ENCODE data around the gene ADAM33. TPM values are rescaled to one million over a fixed set of nuclear protein-coding genes. Genes with fewer than 3 reads are reported as not detected.

The ADAM33 gene
- total and polyA plus RNA-seq, 2 donors (not counting 1 experiment from before 2014, with no cell fraction given) = not detected

DNA sequence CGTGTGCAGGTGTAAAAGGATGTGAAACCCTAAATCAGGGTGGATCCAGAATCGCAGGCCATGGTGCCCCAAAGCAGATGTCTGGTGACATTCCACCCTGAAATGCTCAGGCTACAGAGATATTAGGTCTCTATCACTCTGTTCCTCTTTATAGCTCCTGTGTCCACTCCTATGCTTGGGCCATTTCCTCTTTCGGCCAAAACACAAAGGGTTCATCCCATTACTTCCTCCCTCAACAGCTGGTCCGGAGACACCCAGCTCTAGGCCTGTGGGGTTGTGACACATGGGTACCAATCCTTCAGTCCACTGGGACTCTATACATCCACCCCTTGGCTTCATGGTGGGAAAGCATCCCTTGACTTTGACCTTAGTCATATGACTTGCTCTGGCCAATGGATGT is 32.3 kb upstream of the ADAM33 start:
- Mint-ChIP-seq H3K27ac (no peak overlapping the region), H3K4me3 (no peak overlapping the region)

DNA sequence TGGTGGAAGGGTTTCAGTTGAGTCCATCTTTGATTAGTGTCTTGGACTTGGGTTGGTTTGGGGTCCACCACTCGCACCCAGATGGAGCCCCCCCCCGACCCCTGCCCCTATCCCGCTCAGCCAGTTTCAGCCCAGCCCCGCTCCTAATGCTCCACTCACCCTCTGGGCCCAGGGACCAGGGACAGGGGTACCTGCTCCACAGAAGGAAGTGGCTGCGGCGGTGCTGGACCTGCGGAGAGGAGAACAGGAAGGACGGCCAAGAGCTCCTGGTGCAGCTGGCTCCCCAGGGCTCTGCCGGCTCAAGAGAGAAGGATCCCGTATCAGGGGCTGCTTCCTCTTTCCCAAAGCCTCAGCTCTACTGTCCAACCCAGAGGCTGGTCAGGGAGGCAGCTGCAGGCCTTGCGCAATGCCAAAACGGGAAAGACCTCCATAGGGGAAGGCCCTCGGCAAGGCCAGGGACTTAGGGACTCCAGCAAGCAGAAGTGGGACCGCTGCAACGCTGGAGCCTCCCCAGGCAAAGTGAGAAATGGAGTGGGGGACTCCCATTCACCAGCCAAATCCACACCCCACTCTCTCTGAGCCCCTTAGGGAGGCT is 30.6 kb upstream of the ADAM33 start, which contains the start of gene SIGLEC1:
TSS of gene SIGLEC1 (minus strand) at position 322 of the 595 bp plus-strand sequence. CDS start 5,472 bp downstream, outside the sequence.
- WGBS (ENCODE audit: insufficient coverage) = 50% methylated on average over 13 of the region's 15 CpGs
- Histone ChIP-seq H3K9me3 (ENCODE audit: control extremely low read depth in 1 of 3, control insufficient read depth in 2 of 3, insufficient read depth in 1 of 3, low read length in 2 of 3) (no peaks in the 10 kb centered on the region), H3K4me2 (replicated peaks; ENCODE audit: low read depth, low read length, poor library complexity, severe bottlenecking) (no peak within 1 kb of the TSS), H4K20me1 (ENCODE audit: control insufficient read depth, insufficient read depth, low read length, poor library complexity, severe bottlenecking) (no peaks in the 10 kb centered on the region), H2AFZ (ENCODE audit: insufficient read depth, low read depth, low read length, poor library complexity, severe bottlenecking) (no peak within 1 kb of the TSS), H3K36me3 (replicated peaks in 1 of 2; ENCODE audit: control extremely low read depth in 1 of 2, control insufficient read depth in 1 of 2, extremely low read depth in 1 of 2, insufficient read depth in 2 of 2, low read length in 1 of 2) (no peaks in the 10 kb centered on the region), H3K4me3 (ENCODE audit: control extremely low read depth in 1 of 5, extremely low read depth in 1 of 5, insufficient read depth in 1 of 5, low read depth in 2 of 5, low read length in 4 of 5) (no peak within 1 kb of the TSS), H3K79me2 (ENCODE audit: control insufficient read depth, insufficient read depth, low read length) (no peaks in the 10 kb centered on the region), H3K27me3 (replicated peaks in 1 of 4; ENCODE audit: control extremely low read depth in 1 of 4, control insufficient read depth in 3 of 4, insufficient read depth in 4 of 4, low read length in 3 of 4) (peaks cover 0 to 17% (median 0%) of the 10 kb centered on the region in 4 experiments), H3K4me1 (ENCODE audit: control insufficient read depth in 2 of 2, insufficient read depth in 2 of 2, low read length in 2 of 2) (no peaks in the 10 kb centered on the region), H3K9ac (ENCODE audit: low read length) (no peak within 1 kb of the TSS), H3K27ac (ENCODE audit: low read length in 2 of 2) (no peak within 1 kb of the TSS)
- ChIA-PET POLR2A (no interaction called here), CTCF (no interaction called here)
- ATAC-seq (ENCODE audit: low read depth) (no peak), DNase-seq (no peak)
- no peaks in the 10 kb centered on the region for H3K4me1 Mint-ChIP-seq
- intact Hi-C loops (cut with micrococcal nuclease) = no loop called here
- H3K27me3 Mint-ChIP-seq = peaks cover 20% of the 10 kb centered on the region
- no peaks in the 10 kb centered on the region for H3K9me3 Mint-ChIP-seq (ENCODE audit: insufficient read depth)
- H3K4me3 Mint-ChIP-seq = no peak within 1 kb of the TSS
- H3K27ac Mint-ChIP-seq = no peak within 1 kb of the TSS
- TF ChIP-seq, protein P1, sequence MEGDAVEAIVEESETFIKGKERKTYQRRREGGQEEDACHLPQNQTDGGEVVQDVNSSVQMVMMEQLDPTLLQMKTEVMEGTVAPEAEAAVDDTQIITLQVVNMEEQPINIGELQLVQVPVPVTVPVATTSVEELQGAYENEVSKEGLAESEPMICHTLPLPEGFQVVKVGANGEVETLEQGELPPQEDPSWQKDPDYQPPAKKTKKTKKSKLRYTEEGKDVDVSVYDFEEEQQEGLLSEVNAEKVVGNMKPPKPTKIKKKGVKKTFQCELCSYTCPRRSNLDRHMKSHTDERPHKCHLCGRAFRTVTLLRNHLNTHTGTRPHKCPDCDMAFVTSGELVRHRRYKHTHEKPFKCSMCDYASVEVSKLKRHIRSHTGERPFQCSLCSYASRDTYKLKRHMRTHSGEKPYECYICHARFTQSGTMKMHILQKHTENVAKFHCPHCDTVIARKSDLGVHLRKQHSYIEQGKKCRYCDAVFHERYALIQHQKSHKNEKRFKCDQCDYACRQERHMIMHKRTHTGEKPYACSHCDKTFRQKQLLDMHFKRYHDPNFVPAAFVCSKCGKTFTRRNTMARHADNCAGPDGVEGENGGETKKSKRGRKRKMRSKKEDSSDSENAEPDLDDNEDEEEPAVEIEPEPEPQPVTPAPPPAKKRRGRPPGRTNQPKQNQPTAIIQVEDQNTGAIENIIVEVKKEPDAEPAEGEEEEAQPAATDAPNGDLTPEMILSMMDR (IDR thresholded peaks at IDR 0.05) = no peak
- TF ChIP-seq EZH2 (IDR thresholded peaks at IDR 0.05; ENCODE audit: borderline replicate concordance, insufficient read depth, low read depth, low read length, poor library complexity, severe bottlenecking) = no peak

More for the DNA sequence above, 32.3 kb upstream of the ADAM33 start:
- no peak overlapping the region for H3K4me2 ChIP-seq (replicated peaks; ENCODE audit: low read depth, low read length, poor library complexity, severe bottlenecking)
- CTCF ChIA-PET = interaction anchor here (0.6 kb wide), 1 partner anchor 252 kb away, joined by 3 read pairs; no protein-coding TSS in a partner anchor
- H3K4me3 ChIP-seq (ENCODE audit: control extremely low read depth in 1 of 5, extremely low read depth in 1 of 5, insufficient read depth in 1 of 5, low read depth in 2 of 5, low read length in 4 of 5) = no peak overlapping the region
- no peaks in the 10 kb centered on the region for H3K79me2 ChIP-seq (ENCODE audit: control insufficient read depth, insufficient read depth, low read length)
- Mint-ChIP-seq H3K4me1 (no peaks in the 10 kb centered on the region), H3K27me3 (peaks cover 20% of the 10 kb centered on the region), H3K9me3 (ENCODE audit: insufficient read depth) (no peaks in the 10 kb centered on the region)
- TF ChIP-seq EZH2 (IDR thresholded peaks at IDR 0.05; ENCODE audit: borderline replicate concordance, insufficient read depth, low read depth, low read length, poor library complexity, severe bottlenecking) = no peak
- TF ChIP-seq, protein P1 (IDR thresholded peaks at IDR 0.05) = no peak
- POLR2A ChIA-PET = no interaction called here
- H3K36me3 ChIP-seq (replicated peaks in 1 of 2; ENCODE audit: control extremely low read depth in 1 of 2, control insufficient read depth in 1 of 2, extremely low read depth in 1 of 2, insufficient read depth in 2 of 2, low read length in 1 of 2) = no peaks in the 10 kb centered on the region
- H4K20me1 ChIP-seq (ENCODE audit: control insufficient read depth, insufficient read depth, low read length, poor library complexity, severe bottlenecking) = no peaks in the 10 kb centered on the region
- 75% methylated on average over 4 of the region's 4 CpGs for WGBS (ENCODE audit: insufficient coverage)
- H2AFZ ChIP-seq (ENCODE audit: insufficient read depth, low read depth, low read length, poor library complexity, severe bottlenecking) = no peak overlapping the region
- ATAC-seq (ENCODE audit: low read depth) (no peak), DNase-seq (no peak)
- intact Hi-C loops (cut with micrococcal nuclease) = no loop called here
- no peaks in the 10 kb centered on the region for H3K4me1 ChIP-seq (ENCODE audit: control insufficient read depth in 2 of 2, insufficient read depth in 2 of 2, low read length in 2 of 2)
- H3K9ac ChIP-seq (ENCODE audit: low read length) = no peak overlapping the region
- H3K27me3 ChIP-seq (replicated peaks in 1 of 4; ENCODE audit: control extremely low read depth in 1 of 4, control insufficient read depth in 3 of 4, insufficient read depth in 4 of 4, low read length in 3 of 4) = peaks cover 0 to 13% (median 0%) of the 10 kb centered on the region in 4 experiments
- H3K27ac ChIP-seq (ENCODE audit: low read length in 2 of 2) = no peak overlapping the region
- no peaks in the 10 kb centered on the region for H3K9me3 ChIP-seq (ENCODE audit: control extremely low read depth in 1 of 3, control insufficient read depth in 2 of 3, insufficient read depth in 1 of 3, low read length in 2 of 3)

Data from B cell (primary cell).